Mammary epithelial cell (primary cell): Measurements from ENCODE around the gene PHGDH.

Experiments
- CTCF ChIP-seq, 2 donors: IDR thresholded peaks in 1 of 2; conservative IDR thresholded peaks in 1 of 2; 2 replicates each; pipeline ENCODE4 v1.5.1; 2011 to 2012; ENCODE audit warnings: inconsistent platforms in 2 of 2, low read length in 2 of 2, mild to moderate bottlenecking in 2 of 2, control low read depth in 1 of 2, low read depth in 1 of 2; ENCODE audit not compliant: insufficient read depth in 1 of 2; ENCODE audit errors: extremely low read depth in 1 of 2
- EZH2 ChIP-seq: IDR thresholded peaks from 2 replicates; pipeline ENCODE4 v1.6.1; 2012; ENCODE audit warnings: low read length, inconsistent platforms, borderline replicate concordance

DNA sequence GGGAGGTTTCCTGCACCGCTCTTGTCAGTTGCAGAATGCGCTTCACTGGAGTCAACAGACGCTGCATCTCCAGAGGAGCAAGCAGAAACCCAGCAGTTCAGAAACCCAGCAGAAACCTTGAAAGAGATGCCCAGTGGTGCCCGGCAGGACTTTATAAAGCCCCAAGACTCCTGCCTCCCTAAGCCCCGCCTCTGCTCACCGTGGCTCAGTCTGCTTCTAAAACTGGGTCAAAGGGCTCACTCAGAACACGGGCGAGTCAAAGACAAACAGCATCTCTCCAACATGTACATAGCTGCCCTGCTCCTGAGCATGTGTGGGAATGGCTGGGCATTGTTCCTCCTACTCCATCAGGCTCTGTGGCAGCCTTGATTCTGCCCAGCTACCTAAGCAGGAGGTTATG, 57.0 kb downstream of the PHGDH start, which contains the start of gene HMGCS2:
- TF ChIP-seq CTCF (conservative IDR thresholded peaks at IDR 0.05 in 1 of 2, IDR thresholded peaks at IDR 0.05 in 1 of 2; ENCODE audit: extremely low read depth in 1 of 2, insufficient read depth in 1 of 2, low read depth in 1 of 2, low read length in 2 of 2), result no peak
- no peak for TF ChIP-seq EZH2
